Measurements from ENCODE around the gene GAREM1.

DNA sequence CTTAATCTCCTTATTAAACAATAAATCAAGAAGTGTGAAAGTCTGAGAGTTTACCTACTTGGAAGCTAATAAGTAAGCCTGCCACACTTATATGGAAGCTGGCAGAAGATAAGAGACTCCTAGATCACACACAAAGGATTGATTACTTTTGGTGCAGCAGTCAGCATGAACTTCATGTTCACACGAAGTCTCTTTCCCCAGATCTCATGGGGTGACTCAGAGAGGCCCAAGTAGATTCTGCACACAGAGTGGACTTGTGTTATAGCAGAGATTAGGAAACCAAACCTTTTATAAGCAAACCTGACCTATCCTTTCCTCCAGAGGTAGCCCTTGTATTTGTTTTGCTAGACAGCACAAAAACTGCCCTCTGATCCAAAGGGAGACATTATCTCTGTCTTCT lies 9.9 kb upstream of the GAREM1 start:
- TF ChIP-seq, protein P1, sequence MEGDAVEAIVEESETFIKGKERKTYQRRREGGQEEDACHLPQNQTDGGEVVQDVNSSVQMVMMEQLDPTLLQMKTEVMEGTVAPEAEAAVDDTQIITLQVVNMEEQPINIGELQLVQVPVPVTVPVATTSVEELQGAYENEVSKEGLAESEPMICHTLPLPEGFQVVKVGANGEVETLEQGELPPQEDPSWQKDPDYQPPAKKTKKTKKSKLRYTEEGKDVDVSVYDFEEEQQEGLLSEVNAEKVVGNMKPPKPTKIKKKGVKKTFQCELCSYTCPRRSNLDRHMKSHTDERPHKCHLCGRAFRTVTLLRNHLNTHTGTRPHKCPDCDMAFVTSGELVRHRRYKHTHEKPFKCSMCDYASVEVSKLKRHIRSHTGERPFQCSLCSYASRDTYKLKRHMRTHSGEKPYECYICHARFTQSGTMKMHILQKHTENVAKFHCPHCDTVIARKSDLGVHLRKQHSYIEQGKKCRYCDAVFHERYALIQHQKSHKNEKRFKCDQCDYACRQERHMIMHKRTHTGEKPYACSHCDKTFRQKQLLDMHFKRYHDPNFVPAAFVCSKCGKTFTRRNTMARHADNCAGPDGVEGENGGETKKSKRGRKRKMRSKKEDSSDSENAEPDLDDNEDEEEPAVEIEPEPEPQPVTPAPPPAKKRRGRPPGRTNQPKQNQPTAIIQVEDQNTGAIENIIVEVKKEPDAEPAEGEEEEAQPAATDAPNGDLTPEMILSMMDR (IDR thresholded peaks at IDR 0.05): no peak
- TF ChIP-seq TEAD4 (CRISPR knock-in tag; IDR thresholded peaks at IDR 0.05) (no peak), NR1H2 (CRISPR knock-in tag; IDR thresholded peaks at IDR 0.05) (no peak), CREB1 (CRISPR knock-in tag; IDR thresholded peaks at IDR 0.05) (no peak), ZNF396 (CRISPR knock-in tag; IDR thresholded peaks at IDR 0.05; ENCODE audit: borderline replicate concordance) (no peak), NFE2L1 (CRISPR knock-in tag; IDR thresholded peaks at IDR 0.05) (no peak), RELA (CRISPR knock-in tag; IDR thresholded peaks at IDR 0.05; ENCODE audit: borderline replicate concordance) (no peak), ZNF121 (CRISPR knock-in tag; IDR thresholded peaks at IDR 0.05) (no peak), ATF1 (CRISPR knock-in tag; IDR thresholded peaks at IDR 0.05) (no peak), ZNF671 (CRISPR knock-in tag; IDR thresholded peaks at IDR 0.05) (no peak), RORB (CRISPR knock-in tag; IDR thresholded peaks at IDR 0.05) (no peak)
- TF ChIP-seq, protein P2, sequence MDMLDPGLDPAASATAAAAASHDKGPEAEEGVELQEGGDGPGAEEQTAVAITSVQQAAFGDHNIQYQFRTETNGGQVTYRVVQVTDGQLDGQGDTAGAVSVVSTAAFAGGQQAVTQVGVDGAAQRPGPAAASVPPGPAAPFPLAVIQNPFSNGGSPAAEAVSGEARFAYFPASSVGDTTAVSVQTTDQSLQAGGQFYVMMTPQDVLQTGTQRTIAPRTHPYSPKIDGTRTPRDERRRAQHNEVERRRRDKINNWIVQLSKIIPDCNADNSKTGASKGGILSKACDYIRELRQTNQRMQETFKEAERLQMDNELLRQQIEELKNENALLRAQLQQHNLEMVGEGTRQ (CRISPR knock-in tag; IDR thresholded peaks at IDR 0.05): no peak
- TF ChIP-seq, protein P3, sequence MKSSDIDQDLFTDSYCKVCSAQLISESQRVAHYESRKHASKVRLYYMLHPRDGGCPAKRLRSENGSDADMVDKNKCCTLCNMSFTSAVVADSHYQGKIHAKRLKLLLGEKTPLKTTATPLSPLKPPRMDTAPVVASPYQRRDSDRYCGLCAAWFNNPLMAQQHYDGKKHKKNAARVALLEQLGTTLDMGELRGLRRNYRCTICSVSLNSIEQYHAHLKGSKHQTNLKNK (CRISPR knock-in tag; IDR thresholded peaks at IDR 0.05): no peak
- TF ChIP-seq, protein P4, sequence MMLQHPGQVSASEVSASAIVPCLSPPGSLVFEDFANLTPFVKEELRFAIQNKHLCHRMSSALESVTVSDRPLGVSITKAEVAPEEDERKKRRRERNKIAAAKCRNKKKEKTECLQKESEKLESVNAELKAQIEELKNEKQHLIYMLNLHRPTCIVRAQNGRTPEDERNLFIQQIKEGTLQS (CRISPR knock-in tag; conservative IDR thresholded peaks at IDR 0.05): no peak
